GM12878 (cell line): ENCODE measurements around the gene DESI2.

ENCODE experiments used
- CEBPB ChIP-seq, 2 experiments: fragments of 150-350 bp in 1 of 2; IDR thresholded peaks; 2 replicates each; pipeline ENCODE4 v1.6.1; 2012 to 2014; ENCODE audit warnings: low read depth in 2 of 2, low read length in 2 of 2, borderline replicate concordance in 1 of 2, inconsistent platforms in 1 of 2
- JUND ChIP-seq: IDR thresholded peaks from 2 replicates; pipeline ENCODE4 v1.6.1; 2012; ENCODE audit warnings: low read depth, mild to moderate bottlenecking, low read length, improper control_type of control experiment, moderate library complexity
- NBN ChIP-seq: fragments of 450-650 bp; IDR thresholded peaks from 2 replicates; pipeline ENCODE4 v1.6.1; 2016
- POLR2A ChIP-seq: IDR thresholded peaks from 2 replicates; pipeline ENCODE4 v1.6.1; 2011; ENCODE audit warnings: low read depth, mild to moderate bottlenecking, low read length
- TF ChIP-seq, protein P1 (sequence below): IDR thresholded peaks from 2 replicates; pipeline ENCODE4 v1.6.1; 2012; ENCODE audit warnings: low read depth, low read length, improper control_type of control experiment
- TF ChIP-seq, protein P2 (sequence below), 3 experiments: IDR thresholded peaks in 2 of 3; conservative IDR thresholded peaks in 1 of 3; 2 replicates each; pipeline ENCODE4 v1.5.1; 2011; ENCODE audit warnings: low read depth in 3 of 3, low read length in 3 of 3, mild to moderate bottlenecking in 3 of 3, control low read depth in 2 of 3, moderate library complexity in 2 of 3, inconsistent platforms in 1 of 3, mixed read lengths in 1 of 3; ENCODE audit not compliant: control insufficient read depth in 2 of 3, insufficient read depth in 1 of 3; ENCODE audit errors: extremely low read depth in 1 of 3
- TF ChIP-seq, protein P3 (sequence below): IDR thresholded peaks from 2 replicates; pipeline ENCODE4 v1.6.1; 2011; ENCODE audit warnings: borderline replicate concordance, low read depth, mild to moderate bottlenecking, moderate library complexity, low read length; ENCODE audit not compliant: insufficient read depth, poor library complexity, severe bottlenecking
- TF ChIP-seq, protein P4 (sequence below): fragments of 450-650 bp; IDR thresholded peaks from 2 replicates; pipeline ENCODE4 v1.6.1; 2017; ENCODE audit warnings: low read depth, mild to moderate bottlenecking, moderate library complexity
- TF ChIP-seq, protein P5 (sequence below): IDR thresholded peaks from 2 replicates; pipeline ENCODE4 v1.6.1; 2012; ENCODE audit warnings: low read length, inconsistent platforms

DNA sequence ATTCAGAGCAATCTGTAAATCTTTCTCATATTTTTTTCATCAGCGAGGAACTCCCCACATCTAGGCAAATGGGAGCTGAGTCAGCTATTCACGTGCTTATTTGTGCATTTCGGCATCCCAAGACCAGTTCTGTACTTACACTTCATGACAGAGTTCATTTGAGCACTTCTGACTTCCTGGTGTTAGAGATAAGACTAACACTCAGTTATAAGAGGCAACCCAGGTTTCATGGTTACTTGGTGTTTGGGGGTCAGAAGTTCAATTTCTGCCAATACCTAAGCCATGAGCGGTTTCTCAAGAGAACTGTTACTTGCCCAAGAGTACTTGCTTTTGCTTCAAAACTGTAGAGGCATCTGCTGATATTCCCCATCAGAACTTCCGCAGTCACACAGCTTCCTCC is 24.1 kb upstream of the DESI2 start:
- TF ChIP-seq, protein P1, sequence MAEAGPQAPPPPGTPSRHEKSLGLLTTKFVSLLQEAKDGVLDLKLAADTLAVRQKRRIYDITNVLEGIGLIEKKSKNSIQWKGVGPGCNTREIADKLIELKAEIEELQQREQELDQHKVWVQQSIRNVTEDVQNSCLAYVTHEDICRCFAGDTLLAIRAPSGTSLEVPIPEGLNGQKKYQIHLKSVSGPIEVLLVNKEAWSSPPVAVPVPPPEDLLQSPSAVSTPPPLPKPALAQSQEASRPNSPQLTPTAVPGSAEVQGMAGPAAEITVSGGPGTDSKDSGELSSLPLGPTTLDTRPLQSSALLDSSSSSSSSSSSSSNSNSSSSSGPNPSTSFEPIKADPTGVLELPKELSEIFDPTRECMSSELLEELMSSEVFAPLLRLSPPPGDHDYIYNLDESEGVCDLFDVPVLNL = no peak
- TF ChIP-seq CEBPB (IDR thresholded peaks at IDR 0.05; ENCODE audit: borderline replicate concordance in 1 of 2, low read depth in 2 of 2, low read length in 2 of 2) (no peak), NBN (no peak), JUND (no peak), POLR2A (no peak)
- TF ChIP-seq, protein P2, sequence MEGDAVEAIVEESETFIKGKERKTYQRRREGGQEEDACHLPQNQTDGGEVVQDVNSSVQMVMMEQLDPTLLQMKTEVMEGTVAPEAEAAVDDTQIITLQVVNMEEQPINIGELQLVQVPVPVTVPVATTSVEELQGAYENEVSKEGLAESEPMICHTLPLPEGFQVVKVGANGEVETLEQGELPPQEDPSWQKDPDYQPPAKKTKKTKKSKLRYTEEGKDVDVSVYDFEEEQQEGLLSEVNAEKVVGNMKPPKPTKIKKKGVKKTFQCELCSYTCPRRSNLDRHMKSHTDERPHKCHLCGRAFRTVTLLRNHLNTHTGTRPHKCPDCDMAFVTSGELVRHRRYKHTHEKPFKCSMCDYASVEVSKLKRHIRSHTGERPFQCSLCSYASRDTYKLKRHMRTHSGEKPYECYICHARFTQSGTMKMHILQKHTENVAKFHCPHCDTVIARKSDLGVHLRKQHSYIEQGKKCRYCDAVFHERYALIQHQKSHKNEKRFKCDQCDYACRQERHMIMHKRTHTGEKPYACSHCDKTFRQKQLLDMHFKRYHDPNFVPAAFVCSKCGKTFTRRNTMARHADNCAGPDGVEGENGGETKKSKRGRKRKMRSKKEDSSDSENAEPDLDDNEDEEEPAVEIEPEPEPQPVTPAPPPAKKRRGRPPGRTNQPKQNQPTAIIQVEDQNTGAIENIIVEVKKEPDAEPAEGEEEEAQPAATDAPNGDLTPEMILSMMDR (IDR thresholded peaks at IDR 0.05 in 2 of 3, conservative IDR thresholded peaks at IDR 0.05 in 1 of 3; ENCODE audit: control insufficient read depth in 2 of 3, extremely low read depth in 1 of 3, insufficient read depth in 1 of 3, low read depth in 3 of 3, low read length in 3 of 3) = no peak
- TF ChIP-seq, protein P3, sequence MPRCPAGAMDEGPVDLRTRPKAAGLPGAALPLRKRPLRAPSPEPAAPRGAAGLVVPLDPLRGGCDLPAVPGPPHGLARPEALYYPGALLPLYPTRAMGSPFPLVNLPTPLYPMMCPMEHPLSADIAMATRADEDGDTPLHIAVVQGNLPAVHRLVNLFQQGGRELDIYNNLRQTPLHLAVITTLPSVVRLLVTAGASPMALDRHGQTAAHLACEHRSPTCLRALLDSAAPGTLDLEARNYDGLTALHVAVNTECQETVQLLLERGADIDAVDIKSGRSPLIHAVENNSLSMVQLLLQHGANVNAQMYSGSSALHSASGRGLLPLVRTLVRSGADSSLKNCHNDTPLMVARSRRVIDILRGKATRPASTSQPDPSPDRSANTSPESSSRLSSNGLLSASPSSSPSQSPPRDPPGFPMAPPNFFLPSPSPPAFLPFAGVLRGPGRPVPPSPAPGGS = no peak
- TF ChIP-seq, protein P4, sequence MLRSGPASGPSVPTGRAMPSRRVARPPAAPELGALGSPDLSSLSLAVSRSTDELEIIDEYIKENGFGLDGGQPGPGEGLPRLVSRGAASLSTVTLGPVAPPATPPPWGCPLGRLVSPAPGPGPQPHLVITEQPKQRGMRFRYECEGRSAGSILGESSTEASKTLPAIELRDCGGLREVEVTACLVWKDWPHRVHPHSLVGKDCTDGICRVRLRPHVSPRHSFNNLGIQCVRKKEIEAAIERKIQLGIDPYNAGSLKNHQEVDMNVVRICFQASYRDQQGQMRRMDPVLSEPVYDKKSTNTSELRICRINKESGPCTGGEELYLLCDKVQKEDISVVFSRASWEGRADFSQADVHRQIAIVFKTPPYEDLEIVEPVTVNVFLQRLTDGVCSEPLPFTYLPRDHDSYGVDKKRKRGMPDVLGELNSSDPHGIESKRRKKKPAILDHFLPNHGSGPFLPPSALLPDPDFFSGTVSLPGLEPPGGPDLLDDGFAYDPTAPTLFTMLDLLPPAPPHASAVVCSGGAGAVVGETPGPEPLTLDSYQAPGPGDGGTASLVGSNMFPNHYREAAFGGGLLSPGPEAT = no peak
- TF ChIP-seq, protein P5, sequence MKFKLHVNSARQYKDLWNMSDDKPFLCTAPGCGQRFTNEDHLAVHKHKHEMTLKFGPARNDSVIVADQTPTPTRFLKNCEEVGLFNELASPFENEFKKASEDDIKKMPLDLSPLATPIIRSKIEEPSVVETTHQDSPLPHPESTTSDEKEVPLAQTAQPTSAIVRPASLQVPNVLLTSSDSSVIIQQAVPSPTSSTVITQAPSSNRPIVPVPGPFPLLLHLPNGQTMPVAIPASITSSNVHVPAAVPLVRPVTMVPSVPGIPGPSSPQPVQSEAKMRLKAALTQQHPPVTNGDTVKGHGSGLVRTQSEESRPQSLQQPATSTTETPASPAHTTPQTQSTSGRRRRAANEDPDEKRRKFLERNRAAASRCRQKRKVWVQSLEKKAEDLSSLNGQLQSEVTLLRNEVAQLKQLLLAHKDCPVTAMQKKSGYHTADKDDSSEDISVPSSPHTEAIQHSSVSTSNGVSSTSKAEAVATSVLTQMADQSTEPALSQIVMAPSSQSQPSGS = no peak
